GM18868 (cell line): ENCODE data around the gene NBR1.
"Not testable (repeated sequence)": the region's sequence is repeated elsewhere in the genome, so short reads cannot be mapped to it uniquely, and the experiment has no call there.

Source experiments
- ATAC-seq: cut with Tn5 transposase; IDR thresholded peaks from one replicate; pipeline ENCODE4 v1.9.1; 2021; ENCODE audit warnings: mild to moderate bottlenecking, moderate library complexity; ENCODE audit not compliant: unreplicated experiment

Gene NBR1

DNA sequence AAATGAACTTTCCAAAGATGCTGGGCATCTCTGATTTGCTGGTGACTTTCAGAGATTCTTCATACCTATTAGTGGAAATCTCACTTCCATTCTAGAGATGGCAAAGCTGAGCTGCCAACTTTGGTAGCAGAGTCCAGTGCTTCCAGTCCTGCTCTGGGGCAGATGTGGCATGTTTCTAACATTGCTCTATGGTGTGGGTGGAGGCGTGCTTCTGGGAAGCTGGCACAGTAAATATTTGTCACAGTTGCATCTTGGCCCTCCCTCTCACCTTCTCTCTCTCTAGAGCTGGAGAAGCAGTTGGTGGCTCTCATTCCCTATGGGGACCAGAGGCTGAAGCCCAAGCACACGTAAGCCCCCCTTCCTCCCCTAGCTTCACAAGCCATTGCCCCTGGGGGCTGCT, 42.5 kb downstream of the NBR1 start:
- ATAC-seq, result no peak

DNA sequence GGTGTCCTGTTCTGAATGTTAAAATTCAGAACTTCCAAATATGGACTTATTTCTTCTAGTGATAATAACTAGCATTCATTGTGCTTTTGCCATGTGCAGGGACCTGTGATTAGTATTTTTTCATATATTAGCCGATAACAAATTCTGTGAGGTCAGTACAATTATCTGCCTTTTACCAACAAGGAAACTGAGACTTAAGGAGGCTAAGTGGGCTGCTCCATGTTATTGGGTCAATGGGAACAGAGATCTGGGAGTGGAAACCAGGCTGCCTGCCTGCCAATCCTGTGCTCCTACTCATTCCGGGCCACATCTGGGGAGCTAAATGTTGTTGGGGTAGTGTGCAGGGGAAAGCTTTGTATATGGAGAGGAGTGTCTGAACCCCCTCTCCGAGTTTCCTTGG, 44.3 kb downstream of the NBR1 start:
- no peak for ATAC-seq

DNA sequence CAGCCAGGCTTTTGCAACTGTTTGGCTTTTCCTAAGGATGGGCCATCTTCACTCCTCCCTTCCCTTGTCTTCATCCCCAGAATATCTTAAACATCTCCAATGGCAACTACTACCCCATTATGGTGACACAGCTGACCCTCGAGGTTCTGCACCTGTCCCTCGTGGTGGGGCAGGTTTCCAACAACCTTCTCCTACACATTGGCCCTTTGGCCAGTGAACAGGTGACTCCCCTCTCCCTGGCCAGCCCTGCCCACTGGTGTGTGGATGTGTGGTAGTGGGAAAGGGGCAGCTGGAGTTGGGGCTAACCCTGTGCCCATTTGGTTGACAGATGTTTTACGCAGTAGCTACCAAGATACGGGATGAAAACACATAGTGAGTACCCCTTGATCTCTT, 45.4 kb downstream of the NBR1 start:
- no peak for ATAC-seq

DNA sequence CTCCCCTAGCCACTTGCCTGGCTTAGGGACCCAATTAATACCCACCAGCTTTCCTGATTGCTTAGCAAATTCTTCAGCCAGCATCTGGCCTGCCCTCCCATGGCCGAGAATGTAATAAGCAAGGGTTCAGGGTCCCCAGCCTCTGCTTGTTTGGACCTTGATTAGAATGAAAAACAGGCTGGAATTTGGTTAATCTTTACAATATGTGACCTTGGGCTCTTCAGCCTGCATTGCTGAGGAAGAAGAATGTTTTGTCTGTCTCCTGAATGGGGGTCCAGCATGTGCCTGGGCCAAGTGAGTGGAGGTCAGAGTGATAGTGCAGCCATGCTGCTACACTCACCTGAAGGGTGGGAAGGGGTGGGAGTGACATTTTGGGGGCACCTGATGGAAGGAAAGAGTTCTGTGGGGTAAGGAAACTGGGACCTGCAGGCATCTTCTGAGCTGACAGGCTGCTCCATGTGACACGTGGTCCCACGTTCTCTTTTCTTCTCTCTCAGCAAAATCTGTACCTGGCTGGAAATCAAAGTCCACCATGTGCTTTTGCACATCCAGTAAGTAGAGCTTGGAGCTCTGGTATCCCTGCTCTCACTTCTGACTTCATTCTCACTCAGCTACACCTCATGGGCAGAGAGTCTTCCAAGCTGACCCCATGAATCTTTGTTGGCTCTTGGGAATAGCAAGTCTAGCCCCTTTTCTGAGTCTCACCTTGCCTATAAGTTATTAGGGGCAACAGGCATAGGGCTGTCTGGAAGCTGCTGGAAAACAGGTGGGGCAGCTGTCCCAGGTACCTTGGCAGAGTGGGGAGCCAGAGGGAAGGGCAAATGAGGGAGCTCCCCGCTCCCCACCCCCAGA, 46.0 kb downstream of the NBR1 start:
- no peak for ATAC-seq

DNA sequence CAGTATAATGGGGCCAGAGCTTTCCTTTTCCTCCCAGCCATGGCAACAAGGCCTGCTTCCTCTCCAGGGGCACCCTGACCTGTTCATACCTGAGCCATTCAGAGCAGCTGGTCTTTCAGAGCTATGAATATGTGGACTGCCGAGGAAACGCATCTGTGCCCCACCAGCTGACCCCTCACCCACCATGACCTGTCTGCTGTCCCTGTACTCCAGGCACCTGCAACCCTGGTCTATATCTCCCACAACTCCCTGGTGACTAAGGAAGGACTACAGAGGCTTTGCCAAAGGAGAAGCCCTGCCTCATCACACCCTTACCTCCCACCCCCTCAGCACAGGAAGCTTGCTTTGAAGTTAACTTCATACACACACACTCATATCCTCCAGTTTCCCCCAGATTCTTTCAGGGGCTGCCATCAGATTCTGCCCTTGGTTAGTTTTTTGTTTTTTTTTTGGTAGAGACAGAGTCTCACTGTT, 46.6 kb downstream of the NBR1 start:
- ATAC-seq, result no peak

DNA sequence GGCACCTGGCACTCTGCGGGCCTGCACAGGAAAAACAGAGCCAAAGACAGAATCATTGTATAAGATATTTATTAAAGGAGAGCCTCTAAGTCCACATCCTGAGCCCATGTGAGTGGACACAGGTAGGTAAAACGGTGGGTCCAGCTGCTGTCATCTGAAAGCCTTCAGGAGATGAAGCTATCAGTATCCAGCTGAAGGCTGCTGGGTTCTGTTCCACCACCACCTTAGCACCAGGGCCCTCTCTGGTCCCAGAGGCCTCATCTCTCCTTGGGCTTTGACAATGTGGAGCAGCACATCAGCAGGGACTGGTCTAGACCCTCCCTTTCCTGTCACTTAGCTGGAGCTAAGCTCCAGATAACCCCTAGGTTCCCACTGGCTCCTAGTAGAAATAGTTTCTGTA, 48.0 kb downstream of the NBR1 start:
- no peak for ATAC-seq

DNA sequence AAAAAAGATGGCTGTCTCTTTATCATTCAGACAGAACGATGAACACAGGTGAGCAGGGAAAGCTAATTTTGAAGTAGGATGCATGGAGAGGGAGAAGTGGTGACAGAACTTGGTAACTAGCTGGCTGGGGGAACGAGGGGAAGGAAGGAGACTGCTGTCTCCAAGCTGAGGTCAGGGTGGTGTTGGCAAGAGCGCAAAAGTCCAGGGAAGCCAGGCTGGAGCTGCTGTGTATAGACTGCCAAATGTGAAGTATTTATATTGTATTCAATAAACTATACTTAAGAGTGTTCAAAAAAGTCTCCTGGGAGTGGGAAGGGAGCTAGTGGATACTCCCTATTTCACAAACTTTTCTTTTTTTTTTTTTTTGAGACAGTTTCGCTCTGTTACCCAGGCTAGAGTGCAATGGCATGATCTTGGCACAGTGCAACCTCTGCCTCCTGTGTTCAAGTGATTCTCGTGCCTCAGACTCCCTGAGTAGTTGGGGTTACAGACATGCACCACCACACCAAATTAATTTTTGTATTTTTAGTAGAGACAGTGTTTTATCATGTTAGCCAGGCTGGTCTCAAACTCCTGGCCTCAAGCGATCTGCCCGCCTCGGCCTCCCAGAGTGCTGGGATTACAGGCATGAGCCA, 48.8 kb downstream of the NBR1 start:
- no peak for ATAC-seq

DNA sequence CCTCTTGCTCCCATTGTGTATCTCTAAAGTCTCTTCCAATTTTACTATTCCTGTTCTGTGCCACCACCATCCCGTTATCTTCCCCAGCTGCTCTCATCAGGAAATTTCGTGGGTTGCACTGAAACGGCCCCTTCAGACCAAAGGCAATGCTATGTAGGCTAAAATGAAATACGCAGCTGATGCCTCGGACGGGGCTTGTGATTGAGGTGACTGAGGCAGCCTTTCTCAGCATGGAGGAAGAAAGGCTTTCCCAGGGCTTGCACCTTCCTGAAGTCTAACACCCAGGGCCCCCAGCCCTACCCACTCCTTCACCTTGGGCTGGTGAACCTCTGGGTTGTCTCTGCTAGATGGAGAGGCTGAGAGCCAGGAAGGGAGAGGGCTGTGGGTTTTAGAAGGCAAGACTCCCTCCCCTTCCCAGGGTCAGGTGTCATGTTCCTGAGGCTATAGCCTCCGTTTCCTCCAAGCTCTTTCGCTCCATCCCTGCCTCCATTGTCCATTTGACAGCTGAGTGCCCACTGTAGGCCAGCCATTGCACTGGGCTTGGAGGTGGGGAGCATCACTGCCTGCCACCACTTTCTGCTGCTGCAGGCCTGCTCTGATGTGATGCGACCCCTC, 49.6 kb downstream of the NBR1 start:
- ATAC-seq, result no peak

DNA sequence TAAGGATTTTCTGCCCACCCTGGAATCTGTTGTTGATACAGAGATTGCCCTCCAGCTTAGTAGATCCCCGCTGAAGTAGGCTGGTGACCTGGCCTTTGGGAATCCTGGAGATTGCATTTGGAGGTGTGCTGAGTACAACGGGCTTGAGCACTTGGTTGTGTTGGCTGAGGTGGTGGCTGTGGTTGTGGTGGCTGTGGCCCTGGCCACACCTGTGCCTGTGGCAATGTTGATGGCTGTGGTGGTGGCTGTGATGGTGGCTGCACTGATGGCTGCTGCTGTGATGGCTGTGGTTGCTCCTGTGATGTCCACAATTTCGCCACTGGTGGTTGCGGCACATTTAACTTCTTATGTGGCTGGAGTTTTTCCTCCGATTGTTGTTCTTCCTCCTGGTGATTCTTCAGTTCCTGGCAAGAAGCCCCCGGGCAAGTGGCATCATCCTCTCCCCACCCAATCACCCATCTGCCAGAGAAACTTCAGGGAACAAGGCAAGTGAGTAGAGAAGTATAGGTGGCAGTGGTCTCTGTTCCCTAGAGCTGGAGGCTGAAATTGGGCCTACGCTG, 53.2 kb downstream of the NBR1 start:
- ATAC-seq, result no peak

DNA sequence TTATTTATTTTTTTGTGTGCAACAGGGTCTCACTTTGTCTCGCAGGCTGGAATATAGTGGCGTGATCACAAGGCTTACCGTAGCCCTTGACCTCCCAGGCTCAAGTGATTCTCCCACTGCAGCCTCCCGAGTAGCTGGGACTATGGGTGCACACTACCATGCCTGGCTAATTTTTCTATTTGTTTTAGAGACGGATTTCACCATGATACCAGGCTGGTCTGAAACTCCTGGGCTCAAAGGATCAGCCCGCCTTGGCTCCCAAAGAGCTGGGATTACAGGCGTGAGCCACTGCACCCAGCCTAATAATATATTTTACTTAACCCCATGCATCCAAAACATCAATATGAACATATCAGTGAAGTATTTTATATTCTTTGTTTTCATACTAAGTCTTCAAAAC, 55.4 kb downstream of the NBR1 start:
- ATAC-seq, result no peak

DNA sequence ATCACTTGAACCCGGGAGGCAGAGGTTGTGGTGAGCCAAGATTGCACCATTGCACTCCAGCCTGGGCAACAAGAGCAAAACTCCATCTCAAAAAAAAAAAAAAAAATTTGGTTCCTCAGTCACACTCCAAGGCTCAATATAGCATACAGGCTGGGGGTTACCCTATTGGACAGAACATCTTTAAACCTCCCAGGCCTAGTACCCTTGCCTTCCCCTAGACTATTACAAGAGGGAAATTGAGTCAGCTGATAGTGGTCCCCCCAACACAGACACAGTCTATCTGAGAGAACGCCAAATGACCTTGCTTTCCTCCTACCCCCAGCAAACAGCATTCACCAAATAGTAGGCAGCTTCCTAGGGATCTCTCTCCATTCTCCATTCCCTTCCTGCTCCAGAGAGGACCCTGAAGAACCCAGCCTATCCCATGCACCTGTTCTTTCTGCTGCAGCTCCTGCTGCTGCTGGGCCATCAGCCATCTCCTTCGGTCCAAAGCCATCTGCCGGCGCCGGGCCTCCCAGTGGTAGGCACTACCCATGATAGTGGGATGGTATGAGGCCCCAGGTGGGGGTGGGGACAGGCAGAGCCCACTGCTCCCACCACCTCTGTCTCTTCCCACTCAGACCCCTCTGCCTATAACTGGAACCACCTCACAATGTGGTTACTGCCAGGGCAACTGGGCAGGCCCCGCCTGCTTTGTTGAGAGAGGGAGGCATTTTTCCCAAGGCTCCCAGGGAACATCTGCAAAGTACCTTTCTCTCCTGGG, 57.2 kb downstream of the NBR1 start, which contains the start of gene CCDC200:
TSS of gene CCDC200 (minus strand) at position 604 of the 763 bp plus-strand sequence. CDS start at position 535, 69 bp downstream.
- ATAC-seq, result not testable (repeated sequence)

DNA sequence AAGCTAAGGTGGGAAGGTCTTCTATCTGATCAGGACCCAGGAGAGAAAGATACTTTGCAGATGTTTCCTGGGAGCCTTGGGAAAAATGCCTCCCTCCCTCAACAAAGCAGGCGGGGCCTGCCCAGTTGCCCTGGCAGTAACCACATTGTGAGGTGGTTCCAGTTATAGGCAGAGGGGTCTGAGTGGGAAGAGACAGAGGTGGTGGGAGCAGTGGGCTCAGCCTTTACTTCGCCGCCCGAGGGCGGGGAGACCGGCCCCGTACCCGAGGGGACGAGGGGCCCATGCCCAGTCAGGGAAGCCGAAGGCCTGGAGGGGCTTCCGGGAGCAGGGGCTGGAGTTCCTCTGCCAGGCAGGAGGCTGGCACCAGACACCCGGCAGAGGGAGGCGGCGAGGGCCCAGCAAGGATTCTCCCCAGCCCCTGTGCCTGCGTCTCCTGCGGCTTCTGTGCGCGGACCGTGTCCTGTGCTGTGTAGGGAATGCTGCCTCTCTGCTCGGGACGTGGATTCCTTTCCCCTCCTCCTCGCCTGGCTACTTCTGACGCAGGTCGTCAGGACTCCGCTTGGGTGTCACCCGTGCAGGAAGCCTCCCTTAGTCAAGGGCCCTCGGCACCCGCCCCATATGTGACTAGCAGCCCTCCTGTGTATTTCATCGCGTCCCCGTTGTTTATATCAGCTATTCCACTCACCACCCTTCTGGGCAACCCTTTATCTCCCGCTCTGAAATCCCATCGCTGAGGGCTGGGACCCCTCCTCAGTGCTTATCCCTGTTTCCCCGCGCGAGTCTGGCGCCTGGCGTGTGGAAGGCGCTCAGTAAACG, 60.4 kb downstream of the NBR1 start:
- ATAC-seq, result not testable (repeated sequence)

DNA sequence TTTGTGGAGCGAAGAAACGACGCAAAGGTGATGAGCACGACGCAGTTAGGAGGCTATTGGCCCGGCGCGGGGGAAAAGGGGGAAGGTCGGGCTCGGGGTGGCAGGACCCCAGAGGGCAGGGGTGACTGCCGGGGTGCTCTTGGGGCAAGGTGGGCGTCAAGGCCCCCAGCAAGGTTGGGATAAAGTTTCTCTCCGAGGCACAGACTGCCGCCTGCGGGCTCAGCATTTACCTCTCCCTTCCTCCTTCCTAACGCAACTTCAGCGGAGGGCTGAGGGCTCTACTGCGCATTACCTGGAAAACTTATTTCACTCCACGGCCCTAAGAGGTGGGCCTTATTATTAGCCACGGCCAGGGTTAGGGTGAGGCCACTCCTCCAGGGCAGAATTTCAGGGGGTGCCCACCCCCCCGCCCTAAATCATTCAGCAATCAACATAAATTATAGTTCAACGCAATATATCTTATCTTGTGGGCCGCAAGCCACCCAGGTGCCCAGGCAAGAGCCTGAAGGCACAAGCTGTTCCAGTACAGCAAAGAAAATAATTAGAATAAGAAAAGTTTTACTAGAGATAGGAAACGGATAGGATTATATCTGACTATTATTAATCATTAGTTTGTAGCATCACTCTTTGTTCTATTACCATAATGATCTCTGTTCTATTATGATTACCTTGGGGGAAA, 61.1 kb downstream of the NBR1 start:
- ATAC-seq, result not testable (repeated sequence)

DNA sequence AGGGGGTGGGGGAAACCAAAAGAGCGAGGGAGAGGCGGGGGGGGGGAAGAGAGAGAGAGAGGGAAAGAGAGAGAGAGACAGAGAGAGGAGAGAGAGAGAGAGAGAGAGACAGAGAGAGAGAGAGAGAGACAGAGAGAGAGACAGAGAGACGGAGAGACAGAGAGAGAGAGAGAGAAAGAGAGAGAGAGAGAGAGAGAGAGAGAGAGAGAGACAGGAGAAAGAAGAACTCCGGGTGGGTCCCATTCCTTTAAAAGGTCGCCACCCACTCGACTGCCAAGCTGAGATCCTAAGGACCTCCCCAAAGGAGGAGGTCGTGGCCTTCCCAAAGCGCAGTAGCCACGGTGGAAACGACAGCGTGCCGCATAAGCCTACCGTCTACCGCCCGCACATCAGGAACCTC, 62.2 kb downstream of the NBR1 start:
- not testable (repeated sequence) for ATAC-seq

DNA sequence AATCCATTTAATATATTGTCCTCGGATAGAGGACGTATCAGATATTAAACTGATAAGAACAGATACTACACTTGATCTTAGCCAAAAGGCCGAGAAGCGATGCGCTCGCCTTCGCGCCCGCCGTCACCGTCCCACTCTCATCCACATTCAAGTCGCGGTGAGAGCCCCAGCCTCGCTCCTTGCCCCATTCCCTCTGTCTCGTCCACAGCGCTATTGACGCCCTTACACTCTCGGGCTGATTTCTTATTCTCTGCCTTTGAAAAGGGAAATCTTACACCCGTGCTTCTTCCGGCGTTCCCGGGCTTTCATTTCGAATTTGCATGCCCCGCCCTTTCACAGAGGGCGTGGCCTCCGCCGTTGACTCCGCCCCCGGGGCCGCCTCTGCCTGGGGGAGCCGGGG, 62.9 kb downstream of the NBR1 start, which contains the start of gene RNU2-1:
TSS of gene RNU2-1 (minus strand) at position 101 of the 400 bp plus-strand sequence.
- ATAC-seq, result not testable (repeated sequence)

DNA sequence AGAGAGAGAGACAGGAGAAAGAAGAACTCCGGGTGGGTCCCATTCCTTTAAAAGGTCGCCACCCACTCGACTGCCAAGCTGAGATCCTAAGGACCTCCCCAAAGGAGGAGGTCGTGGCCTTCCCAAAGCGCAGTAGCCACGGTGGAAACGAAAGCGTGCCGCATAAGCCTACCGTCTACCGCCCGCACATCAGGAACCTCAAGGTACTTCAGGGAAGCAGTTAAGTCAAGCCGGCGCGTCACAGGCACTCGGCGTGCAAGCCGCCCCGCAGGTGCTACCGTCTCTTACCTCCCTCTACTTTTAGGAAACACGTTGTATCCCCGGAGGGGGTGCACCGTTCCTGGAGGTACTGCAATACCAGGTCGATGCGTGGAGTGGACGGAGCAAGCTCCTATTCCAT, 68.6 kb downstream of the NBR1 start:
- ATAC-seq, result not testable (repeated sequence)

DNA sequence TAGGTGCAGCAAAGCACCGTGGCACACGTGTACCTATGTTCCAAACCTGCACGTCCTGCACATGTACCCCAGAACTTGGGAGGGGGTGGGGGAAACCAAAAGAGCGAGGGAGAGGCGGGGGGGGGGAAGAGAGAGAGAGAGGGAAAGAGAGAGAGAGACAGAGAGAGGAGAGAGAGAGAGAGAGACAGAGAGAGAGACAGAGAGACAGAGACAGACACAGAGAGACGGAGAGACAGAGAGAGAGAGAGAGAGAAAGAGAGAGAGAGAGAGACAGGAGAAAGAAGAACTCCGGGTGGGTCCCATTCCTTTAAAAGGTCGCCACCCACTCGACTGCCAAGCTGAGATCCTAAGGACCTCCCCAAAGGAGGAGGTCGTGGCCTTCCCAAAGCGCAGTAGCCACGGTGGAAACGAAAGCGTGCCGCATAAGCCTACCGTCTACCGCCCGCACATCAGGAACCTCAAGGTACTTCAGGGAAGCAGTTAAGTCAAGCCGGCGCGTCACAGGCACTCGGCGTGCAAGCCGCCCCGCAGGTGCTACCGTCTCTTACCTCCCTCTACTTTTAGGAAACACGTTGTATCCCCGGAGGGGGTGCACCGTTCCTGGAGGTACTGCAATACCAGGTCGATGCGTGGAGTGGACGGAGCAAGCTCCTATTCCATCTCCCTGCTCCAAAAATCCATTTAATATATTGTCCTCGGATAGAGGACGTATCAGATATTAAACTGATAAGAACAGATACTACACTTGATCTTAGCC, 69.8 kb downstream of the NBR1 start:
- ATAC-seq, result not testable (repeated sequence)

DNA sequence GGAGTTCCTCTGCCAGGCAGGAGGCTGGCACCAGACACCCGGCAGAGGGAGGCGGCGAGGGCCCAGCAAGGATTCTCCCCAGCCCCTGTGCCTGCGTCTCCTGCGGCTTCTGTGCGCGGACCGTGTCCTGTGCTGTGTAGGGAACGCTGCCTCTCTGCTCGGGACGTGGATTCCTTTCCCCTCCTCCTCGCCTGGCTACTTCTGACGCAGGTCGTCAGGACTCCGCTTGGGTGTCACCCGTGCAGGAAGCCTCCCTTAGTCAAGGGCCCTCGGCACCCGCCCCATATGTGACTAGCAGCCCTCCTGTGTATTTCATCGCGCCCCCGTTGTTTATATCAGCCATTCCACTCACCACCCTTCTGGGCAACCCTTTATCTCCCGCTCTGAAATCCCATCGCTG, 75.4 kb downstream of the NBR1 start:
- ATAC-seq, result not testable (repeated sequence)
